ENCODE measurements around the gene OR8K3.

The OR8K3 gene

GRCh38 chr11:56314844-56315243 is at the start of gene OR8K3:
Gene OR8K3, plus strand, starts transcription at chr11:56315144. Its CDS starts 3,163 bp downstream, at chr11:56318307.
- no peaks in the 10 kb centered on the region for H3K27me3 ChIP-seq (ENCODE audit: control insufficient read depth in 1 of 2, insufficient read depth in 2 of 2, low read length in 2 of 2)
- H3K4me1 ChIP-seq (ENCODE audit: insufficient read depth, low read length) = no peaks in the 10 kb centered on the region
- no peaks in the 10 kb centered on the region for H3K36me3 ChIP-seq (ENCODE audit: insufficient read depth, low read length)
- no peak within 1 kb of the TSS for H3K27ac ChIP-seq (ENCODE audit: low read depth, low read length)
- no peaks in the 10 kb centered on the region for H3K9me3 ChIP-seq (ENCODE audit: low read length)
- no peak within 1 kb of the TSS for H3K9ac ChIP-seq (ENCODE audit: low read length)
- no peak within 1 kb of the TSS for H3K4me3 ChIP-seq (ENCODE audit: low read depth in 1 of 2, low read length in 2 of 2)

- Histone ChIP-seq H3K9me3 (ENCODE audit: low read length) (no peaks in the 10 kb centered on the region), H3K4me3 (ENCODE audit: low read depth in 1 of 2, low read length in 2 of 2) (no peak overlapping the region), H3K27me3 (ENCODE audit: control insufficient read depth in 1 of 2, insufficient read depth in 2 of 2, low read length in 2 of 2) (no peaks in the 10 kb centered on the region), H3K36me3 (ENCODE audit: insufficient read depth, low read length) (no peaks in the 10 kb centered on the region), H3K9ac (ENCODE audit: low read length) (no peak overlapping the region), H3K27ac (ENCODE audit: low read depth, low read length) (no peak overlapping the region), H3K4me1 (ENCODE audit: insufficient read depth, low read length) (no peaks in the 10 kb centered on the region)
Observed at GRCh38 chr11:56271092-56271491, 43.9 kb upstream of the OR8K3 start.

GRCh38 chr11:56273854-56274253 is 41.1 kb upstream of the OR8K3 start, which contains the start of gene OR5T1:
Gene OR5T1, plus strand, starts transcription at chr11:56274154. Its CDS starts 1,485 bp downstream, at chr11:56275639.
- Histone ChIP-seq H3K27ac (ENCODE audit: low read depth, low read length) (no peak within 1 kb of the TSS), H3K27me3 (ENCODE audit: control insufficient read depth in 1 of 2, insufficient read depth in 2 of 2, low read length in 2 of 2) (no peaks in the 10 kb centered on the region), H3K36me3 (ENCODE audit: insufficient read depth, low read length) (no peaks in the 10 kb centered on the region), H3K9ac (ENCODE audit: low read length) (no peak within 1 kb of the TSS), H3K9me3 (ENCODE audit: low read length) (no peaks in the 10 kb centered on the region), H3K4me1 (ENCODE audit: insufficient read depth, low read length) (no peaks in the 10 kb centered on the region), H3K4me3 (ENCODE audit: low read depth in 1 of 2, low read length in 2 of 2) (no peak within 1 kb of the TSS)

DNA sequence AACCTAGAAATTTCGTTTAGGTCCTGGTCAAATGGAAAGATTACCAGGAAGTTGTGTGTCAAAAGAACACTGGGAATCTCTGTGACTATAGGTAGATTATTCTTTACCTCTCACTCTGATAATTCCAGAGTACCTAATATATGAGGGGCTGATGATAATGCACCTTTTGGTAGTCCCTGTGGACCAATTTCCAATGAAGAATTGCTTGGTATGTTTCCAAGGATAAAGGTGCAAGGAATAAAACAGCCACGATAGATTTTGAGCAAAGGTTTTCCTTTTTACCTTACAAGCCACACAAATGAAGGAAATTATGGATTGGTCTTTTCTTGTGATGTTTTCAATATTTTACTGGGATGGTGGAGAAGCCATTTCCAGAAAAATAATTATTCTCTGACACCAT is 22.8 kb upstream of the OR8K3 start, which contains the start of gene OR8H1:
TSS of gene OR8H1 (minus strand) at position 101 of the 400 bp plus-strand sequence. CDS start 1,192 bp downstream, outside the sequence.
- no peaks in the 10 kb centered on the region for H3K4me1 ChIP-seq (ENCODE audit: insufficient read depth, low read length)
- H3K27me3 ChIP-seq (ENCODE audit: control insufficient read depth in 1 of 2, insufficient read depth in 2 of 2, low read length in 2 of 2) = no peaks in the 10 kb centered on the region
- no peaks in the 10 kb centered on the region for H3K36me3 ChIP-seq (ENCODE audit: insufficient read depth, low read length)
- H3K27ac ChIP-seq (ENCODE audit: low read depth, low read length) = no peak within 1 kb of the TSS
- H3K4me3 ChIP-seq (ENCODE audit: low read depth in 1 of 2, low read length in 2 of 2) = no peak within 1 kb of the TSS
- H3K9ac ChIP-seq (ENCODE audit: low read length) = no peak within 1 kb of the TSS
- no peaks in the 10 kb centered on the region for H3K9me3 ChIP-seq (ENCODE audit: low read length)

- H3K36me3 ChIP-seq (ENCODE audit: insufficient read depth, low read length) = no peaks in the 10 kb centered on the region
- no peaks in the 10 kb centered on the region for H3K9me3 ChIP-seq (ENCODE audit: low read length)
- no peak overlapping the region for H3K27ac ChIP-seq (ENCODE audit: low read depth, low read length)
- no peaks in the 10 kb centered on the region for H3K27me3 ChIP-seq (ENCODE audit: control insufficient read depth in 1 of 2, insufficient read depth in 2 of 2, low read length in 2 of 2)
- no peak overlapping the region for H3K9ac ChIP-seq (ENCODE audit: low read length)
- no peaks in the 10 kb centered on the region for H3K4me1 ChIP-seq (ENCODE audit: insufficient read depth, low read length)
- no peak overlapping the region for H3K4me3 ChIP-seq (ENCODE audit: low read depth in 1 of 2, low read length in 2 of 2)
Observed at GRCh38 chr11:56296898-56297297, 18.0 kb upstream of the OR8K3 start.

DNA sequence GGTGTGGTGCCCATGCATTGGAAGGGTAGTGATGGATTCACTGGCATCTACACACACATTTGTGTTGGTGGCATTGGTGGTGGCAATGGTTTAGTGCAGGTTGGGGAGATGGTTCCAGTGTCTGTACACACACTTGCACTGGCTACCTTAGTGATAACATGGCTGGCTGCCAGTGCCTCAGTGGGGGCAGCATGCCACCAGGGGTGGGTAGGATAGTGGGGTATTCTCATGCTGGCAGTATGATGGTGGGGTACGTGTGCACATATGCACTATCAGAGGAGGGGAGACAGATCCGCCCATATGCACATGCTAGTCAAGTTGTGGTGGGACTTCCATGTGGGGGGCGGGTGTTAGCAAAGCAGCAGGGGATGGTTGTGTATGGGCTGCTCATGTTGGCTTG is 7.1 kb upstream of the OR8K3 start:
- Histone ChIP-seq H3K27me3 (ENCODE audit: control insufficient read depth in 1 of 2, insufficient read depth in 2 of 2, low read length in 2 of 2) (no peaks in the 10 kb centered on the region), H3K9me3 (ENCODE audit: low read length) (no peaks in the 10 kb centered on the region), H3K4me1 (ENCODE audit: insufficient read depth, low read length) (no peaks in the 10 kb centered on the region), H3K4me3 (ENCODE audit: low read depth in 1 of 2, low read length in 2 of 2) (no peak overlapping the region), H3K9ac (ENCODE audit: low read length) (no peak overlapping the region), H3K36me3 (ENCODE audit: insufficient read depth, low read length) (no peaks in the 10 kb centered on the region), H3K27ac (ENCODE audit: low read depth, low read length) (no peak overlapping the region)

GRCh38 chr11:56331861-56332491 is 17.0 kb downstream of the OR8K3 start:
- no peak overlapping the region for H3K4me3 ChIP-seq (ENCODE audit: low read depth in 1 of 2, low read length in 2 of 2)
- no peaks in the 10 kb centered on the region for H3K36me3 ChIP-seq (ENCODE audit: insufficient read depth, low read length)
- no peak overlapping the region for H3K27ac ChIP-seq (ENCODE audit: low read depth, low read length)
- H3K4me1 ChIP-seq (ENCODE audit: insufficient read depth, low read length) = no peaks in the 10 kb centered on the region
- no peaks in the 10 kb centered on the region for H3K9me3 ChIP-seq (ENCODE audit: low read length)
- no peak overlapping the region for H3K9ac ChIP-seq (ENCODE audit: low read length)
- H3K27me3 ChIP-seq (ENCODE audit: control insufficient read depth in 1 of 2, insufficient read depth in 2 of 2, low read length in 2 of 2) = no peaks in the 10 kb centered on the region

- Histone ChIP-seq H3K9ac (ENCODE audit: low read length) (no peak overlapping the region), H3K36me3 (ENCODE audit: insufficient read depth, low read length) (no peaks in the 10 kb centered on the region), H3K9me3 (ENCODE audit: low read length) (no peaks in the 10 kb centered on the region), H3K4me3 (ENCODE audit: low read depth in 1 of 2, low read length in 2 of 2) (no peak overlapping the region), H3K27me3 (ENCODE audit: control insufficient read depth in 1 of 2, insufficient read depth in 2 of 2, low read length in 2 of 2) (no peaks in the 10 kb centered on the region), H3K27ac (ENCODE audit: low read depth, low read length) (no peak overlapping the region), H3K4me1 (ENCODE audit: insufficient read depth, low read length) (no peaks in the 10 kb centered on the region)
Observed at GRCh38 chr11:56333156-56333555, 18.2 kb downstream of the OR8K3 start.

DNA sequence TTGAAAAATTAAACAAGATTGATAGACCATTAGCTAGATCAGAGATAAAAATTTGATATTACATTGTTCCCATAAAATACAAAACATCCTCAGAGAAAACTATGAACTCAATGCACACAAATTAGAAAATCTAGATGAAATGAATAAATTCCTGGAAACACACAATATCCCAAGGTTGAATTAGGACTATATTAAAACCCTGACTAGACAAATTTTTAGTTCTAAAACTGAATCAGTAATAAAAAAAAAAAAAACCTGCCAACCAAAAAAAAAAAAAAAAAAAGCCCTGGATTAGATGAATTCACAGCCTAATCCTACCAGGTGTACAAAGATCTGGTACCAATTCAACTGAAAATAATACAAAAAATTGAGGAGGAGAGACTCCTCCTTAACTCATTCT is 25.3 kb downstream of the OR8K3 start:
- no peaks in the 10 kb centered on the region for H3K27me3 ChIP-seq (ENCODE audit: control insufficient read depth in 1 of 2, insufficient read depth in 2 of 2, low read length in 2 of 2)
- no peak overlapping the region for H3K4me3 ChIP-seq (ENCODE audit: low read depth in 1 of 2, low read length in 2 of 2)
- no peaks in the 10 kb centered on the region for H3K9me3 ChIP-seq (ENCODE audit: low read length)
- H3K9ac ChIP-seq (ENCODE audit: low read length) = no peak overlapping the region
- H3K36me3 ChIP-seq (ENCODE audit: insufficient read depth, low read length) = no peaks in the 10 kb centered on the region
- H3K27ac ChIP-seq (ENCODE audit: low read depth, low read length) = no peak overlapping the region
- no peaks in the 10 kb centered on the region for H3K4me1 ChIP-seq (ENCODE audit: insufficient read depth, low read length)

DNA sequence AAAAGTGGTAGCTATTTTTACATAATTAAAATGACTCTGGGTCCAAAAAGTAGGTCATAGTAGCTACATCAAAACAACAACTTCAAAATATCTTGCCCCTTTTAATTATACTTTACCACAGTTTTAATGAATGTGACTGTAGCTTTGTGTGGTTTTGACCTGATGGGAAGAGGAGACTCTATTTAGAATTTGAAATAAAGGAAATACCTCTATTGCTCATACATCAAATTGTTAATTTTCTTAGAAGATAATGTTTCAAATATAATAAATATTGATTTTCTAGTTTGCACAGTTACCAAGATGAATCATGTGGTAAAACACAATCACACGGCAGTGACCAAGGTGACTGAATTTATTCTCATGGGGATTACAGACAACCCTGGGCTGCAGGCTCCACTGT is 30.8 kb downstream of the OR8K3 start, which contains the start of gene OR8K1:
TSS of gene OR8K1 (plus strand) at position 301 of the 400 bp plus-strand sequence. CDS start at position 301, 0 bp downstream.
- Histone ChIP-seq H3K4me1 (ENCODE audit: insufficient read depth, low read length) (no peaks in the 10 kb centered on the region), H3K27me3 (ENCODE audit: control insufficient read depth in 1 of 2, insufficient read depth in 2 of 2, low read length in 2 of 2) (no peaks in the 10 kb centered on the region), H3K9me3 (ENCODE audit: low read length) (no peaks in the 10 kb centered on the region), H3K36me3 (ENCODE audit: insufficient read depth, low read length) (no peaks in the 10 kb centered on the region), H3K9ac (ENCODE audit: low read length) (no peak within 1 kb of the TSS), H3K27ac (ENCODE audit: low read depth, low read length) (no peak within 1 kb of the TSS), H3K4me3 (ENCODE audit: low read depth in 1 of 2, low read length in 2 of 2) (no peak within 1 kb of the TSS)

DNA sequence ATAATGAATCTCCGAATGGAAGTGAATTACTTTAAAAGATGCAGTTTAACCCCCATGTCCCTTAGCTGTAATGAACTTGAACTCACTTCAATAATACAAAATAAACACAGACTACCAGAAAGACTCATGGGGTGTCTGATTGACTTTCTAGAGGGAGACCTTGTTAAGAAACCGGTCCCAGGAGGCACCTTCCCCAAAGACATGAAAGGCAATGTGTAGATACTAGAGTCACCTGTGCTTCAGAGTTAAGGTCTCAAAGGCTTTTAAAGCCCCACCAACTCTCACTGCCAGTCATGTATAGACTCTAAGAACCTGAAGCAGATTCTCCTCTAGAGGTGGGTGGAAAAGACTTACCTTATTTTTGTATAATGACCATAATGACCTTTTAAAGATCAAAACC is 39.0 kb downstream of the OR8K3 start, which contains the start of gene OR8J1:
TSS of gene OR8J1 (plus strand) at position 301 of the 400 bp plus-strand sequence. CDS start 5,956 bp downstream, outside the sequence.
- H3K27ac ChIP-seq (ENCODE audit: low read depth, low read length) = no peak within 1 kb of the TSS
- no peaks in the 10 kb centered on the region for H3K9me3 ChIP-seq (ENCODE audit: low read length)
- no peak within 1 kb of the TSS for H3K4me3 ChIP-seq (ENCODE audit: low read depth in 1 of 2, low read length in 2 of 2)
- H3K9ac ChIP-seq (ENCODE audit: low read length) = no peak within 1 kb of the TSS
- H3K27me3 ChIP-seq (ENCODE audit: control insufficient read depth in 1 of 2, insufficient read depth in 2 of 2, low read length in 2 of 2) = no peaks in the 10 kb centered on the region
- H3K4me1 ChIP-seq (ENCODE audit: insufficient read depth, low read length) = no peaks in the 10 kb centered on the region
- H3K36me3 ChIP-seq (ENCODE audit: insufficient read depth, low read length) = no peaks in the 10 kb centered on the region

Data from muscle layer of colon (tissue), 2 donors.